OCI-M1 (cell line): ENCODE measurements around the gene MIER1.
A peak's percentile ranks its signal among the peaks of the same experiment; 100 is the strongest.

Source experiments
- DNase-seq: peaks from one replicate; lab custom pipeline; 2025; lab: John Stamatoyannopoulos, UW

The MIER1 gene

GRCh38 chr1:66999640-67000400, 75.0 kb downstream of the MIER1 start:
- peak; percentile 10 for DNase-seq

- peak; percentile 56 for DNase-seq
Measured at GRCh38 chr1:67001682-67002425, 77.1 kb downstream of the MIER1 start.

- DNase-seq: no peak
Measured at GRCh38 chr1:67004176-67004575, 79.4 kb downstream of the MIER1 start.

- DNase-seq: no peak
Measured at GRCh38 chr1:67005068-67005467, 80.3 kb downstream of the MIER1 start.

GRCh38 chr1:67009792-67010191, 85.0 kb downstream of the MIER1 start:
- no peak for DNase-seq

- DNase-seq: no peak
Measured at GRCh38 chr1:67013573-67013972, 88.8 kb downstream of the MIER1 start.

GRCh38 chr1:67018574-67018973, 93.8 kb downstream of the MIER1 start:
- no peak for DNase-seq

- no peak for DNase-seq
Measured at GRCh38 chr1:67019121-67019520, 94.3 kb downstream of the MIER1 start.

- DNase-seq: no peak
Measured at GRCh38 chr1:67019600-67020136, 94.9 kb downstream of the MIER1 start.

GRCh38 chr1:67020304-67020703, 95.5 kb downstream of the MIER1 start:
- DNase-seq: no peak

- no peak for DNase-seq
Measured at GRCh38 chr1:67020765-67021164, 96.0 kb downstream of the MIER1 start.

- no peak for DNase-seq
Measured at GRCh38 chr1:67029472-67029871, 104.7 kb downstream of the MIER1 start.

GRCh38 chr1:67031121-67031858, 106.5 kb downstream of the MIER1 start:
- DNase-seq: no peak

- no peak for DNase-seq
Measured at GRCh38 chr1:67031859-67032247, 107.1 kb downstream of the MIER1 start.
